ENCODE data around the gene IYD.

The IYD gene, protein sequence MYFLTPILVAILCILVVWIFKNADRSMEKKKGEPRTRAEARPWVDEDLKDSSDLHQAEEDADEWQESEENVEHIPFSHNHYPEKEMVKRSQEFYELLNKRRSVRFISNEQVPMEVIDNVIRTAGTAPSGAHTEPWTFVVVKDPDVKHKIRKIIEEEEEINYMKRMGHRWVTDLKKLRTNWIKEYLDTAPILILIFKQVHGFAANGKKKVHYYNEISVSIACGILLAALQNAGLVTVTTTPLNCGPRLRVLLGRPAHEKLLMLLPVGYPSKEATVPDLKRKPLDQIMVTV

DNA sequence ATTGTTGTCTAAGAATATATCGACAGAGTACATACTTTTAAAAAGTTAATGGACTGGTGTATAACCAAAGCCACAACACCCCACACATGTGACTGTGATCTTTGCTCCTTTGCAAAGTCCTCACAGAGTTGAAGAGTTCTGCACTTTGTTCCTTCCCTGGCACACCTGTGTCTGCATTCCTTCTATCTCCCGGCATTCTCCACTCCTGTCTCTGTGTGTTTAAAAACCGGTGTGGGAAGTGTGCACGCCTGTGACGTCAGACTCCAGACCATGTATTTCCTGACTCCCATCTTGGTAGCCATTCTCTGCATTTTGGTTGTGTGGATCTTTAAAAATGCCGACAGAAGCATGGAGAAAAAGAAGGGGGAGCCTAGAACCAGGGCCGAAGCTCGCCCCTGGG lies at the start of gene IYD:
TSS of gene IYD (plus strand) at position 251 of the 400 bp plus-strand sequence. CDS start at position 271, 20 bp downstream.
- peaks cover 1% of the 10 kb centered on the region for H3K27me3 Mint-ChIP-seq
- no peaks in the 10 kb centered on the region for H3K9me3 Mint-ChIP-seq
- ATAC-seq (no peak), DNase-seq (no peak)
- no peaks in the 10 kb centered on the region for H3K4me1 Mint-ChIP-seq
- no peak within 1 kb of the TSS for H3K27ac Mint-ChIP-seq
- no peak within 1 kb of the TSS for H3K4me3 Mint-ChIP-seq

- Mint-ChIP-seq H3K27me3 (peaks cover 33% of the 10 kb centered on the region), H3K27ac (no peak overlapping the region), H3K4me1 (no peaks in the 10 kb centered on the region), H3K9me3 (no peaks in the 10 kb centered on the region), H3K4me3 (no peak overlapping the region)
- DNase-seq: no peak
- no peak for ATAC-seq
Measured at GRCh38 chr6:150319924-150320323, 48.9 kb upstream of the IYD start.

DNA sequence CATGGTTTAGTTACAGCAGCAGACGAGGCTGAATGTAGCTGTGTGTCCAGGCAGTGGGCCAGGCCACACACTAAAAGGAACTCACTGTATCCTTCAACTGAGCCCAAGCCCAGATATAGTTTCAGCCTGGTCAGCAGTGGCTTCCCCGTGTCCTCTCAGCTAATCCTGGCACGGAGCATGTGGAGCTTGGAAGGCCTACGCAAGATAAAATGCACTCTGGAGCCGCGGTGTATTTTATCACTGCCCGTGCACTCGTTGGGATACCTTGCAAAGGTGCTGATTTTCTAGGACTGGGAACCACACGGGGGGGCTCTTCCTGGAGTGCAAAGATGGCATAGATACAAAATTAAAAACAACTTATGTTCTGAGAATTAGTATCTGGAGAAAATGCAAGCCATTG lies 48.4 kb upstream of the IYD start:
- no peak for ATAC-seq
- Mint-ChIP-seq H3K9me3 (no peaks in the 10 kb centered on the region), H3K4me3 (no peak overlapping the region), H3K27me3 (peaks cover 28% of the 10 kb centered on the region), H3K4me1 (no peaks in the 10 kb centered on the region), H3K27ac (no peak overlapping the region)
- DNase-seq: no peak

DNA sequence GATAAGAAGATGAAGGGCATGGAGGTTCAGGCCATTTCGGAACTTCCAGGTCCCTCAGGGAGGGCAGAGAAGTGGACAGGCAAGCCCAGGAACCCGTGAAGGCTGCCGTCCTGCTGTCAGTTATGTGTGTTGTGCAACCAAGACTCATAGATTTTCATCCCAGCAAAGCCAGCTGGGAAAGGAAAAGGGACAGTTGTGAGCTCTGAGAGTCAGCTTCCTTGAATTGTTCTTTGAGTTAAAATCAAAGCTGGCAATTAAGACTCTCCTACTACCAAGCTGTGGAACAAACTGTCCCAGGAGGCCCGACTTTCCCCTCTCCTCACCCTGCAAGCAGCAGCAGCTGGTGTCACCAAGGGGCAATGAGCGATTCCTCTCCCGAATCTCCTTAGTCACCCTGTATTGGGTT lies 46.3 kb upstream of the IYD start:
- no peak overlapping the region for H3K27ac Mint-ChIP-seq
- no peak for DNase-seq
- peaks cover 17% of the 10 kb centered on the region for H3K27me3 Mint-ChIP-seq
- no peaks in the 10 kb centered on the region for H3K4me1 Mint-ChIP-seq
- H3K9me3 Mint-ChIP-seq: no peaks in the 10 kb centered on the region
- no peak overlapping the region for H3K4me3 Mint-ChIP-seq
- ATAC-seq: no peak

DNA sequence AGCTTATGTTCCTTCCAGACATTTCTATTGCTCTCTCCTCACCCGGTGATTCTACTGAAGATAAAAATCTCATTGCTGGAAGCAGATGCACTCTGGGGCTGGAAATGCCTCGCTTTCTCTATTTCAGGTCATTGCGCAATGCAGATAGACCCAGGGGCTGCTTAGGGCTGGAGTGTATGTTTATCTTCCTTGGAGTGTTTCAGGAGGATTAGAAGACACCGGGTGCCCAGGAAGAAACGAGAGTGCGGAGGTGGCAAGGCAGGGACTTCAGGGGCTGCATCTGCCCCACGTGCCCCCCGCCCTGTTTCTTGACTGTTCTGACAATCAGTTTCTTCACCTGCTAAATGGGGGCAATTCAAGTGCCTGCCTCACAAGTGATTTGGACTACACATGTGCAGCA lies 45.6 kb upstream of the IYD start:
- no peaks in the 10 kb centered on the region for H3K4me1 Mint-ChIP-seq
- H3K4me3 Mint-ChIP-seq: no peak overlapping the region
- ATAC-seq: no peak

GRCh38 chr6:150324044-150324443 lies 44.8 kb upstream of the IYD start:
- Mint-ChIP-seq H3K9me3 (no peaks in the 10 kb centered on the region), H3K4me1 (no peaks in the 10 kb centered on the region), H3K4me3 (no peak overlapping the region), H3K27ac (no peak overlapping the region), H3K27me3 (peaks cover 17% of the 10 kb centered on the region)
- ATAC-seq (no peak), DNase-seq (no peak)

More for the DNA sequence above, 45.6 kb upstream of the IYD start:
- no peak for DNase-seq
- no peaks in the 10 kb centered on the region for H3K9me3 Mint-ChIP-seq
- H3K27me3 Mint-ChIP-seq: peaks cover 17% of the 10 kb centered on the region
- H3K27ac Mint-ChIP-seq: no peak overlapping the region

DNA sequence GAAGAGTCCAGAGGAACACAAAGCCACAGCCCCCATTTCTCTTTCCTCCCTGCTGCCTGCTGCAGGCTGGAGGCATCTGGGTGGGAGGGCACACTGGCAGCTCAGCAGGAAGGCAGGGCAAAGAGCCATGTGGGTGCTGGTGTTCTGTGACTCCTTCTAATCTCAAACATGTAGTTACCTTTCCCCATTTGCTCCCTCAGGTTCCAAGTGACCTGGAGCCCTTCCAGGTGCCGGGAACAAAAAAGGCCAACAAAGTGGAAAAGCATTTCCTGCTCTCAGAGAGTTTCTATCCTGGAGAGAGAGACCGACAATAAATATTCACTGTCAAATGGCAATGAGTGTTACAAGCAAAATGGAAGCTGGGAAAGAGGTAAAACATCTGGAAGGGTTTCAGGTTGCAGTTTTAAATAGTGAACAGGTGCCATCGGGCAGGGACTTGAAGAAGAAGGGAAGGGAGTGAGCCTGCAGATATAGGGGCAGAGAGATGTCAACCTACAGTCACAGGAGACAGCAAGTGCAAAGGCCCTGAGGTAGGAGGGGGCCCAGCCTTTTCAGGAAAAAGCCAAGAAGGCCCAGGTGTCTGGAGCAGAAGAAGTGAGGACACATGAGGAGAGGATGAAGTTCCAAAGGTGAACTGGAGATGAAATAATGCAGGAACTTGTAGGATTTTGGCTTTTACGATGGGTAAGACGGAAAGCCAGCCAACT lies 43.6 kb upstream of the IYD start:
- DNase-seq (no peak), ATAC-seq (no peak)
- peak overlapping the region in 1 of 2 donors; percentile 16 for H3K27ac Mint-ChIP-seq
- H3K27me3 Mint-ChIP-seq: peaks cover 17% of the 10 kb centered on the region
- no peaks in the 10 kb centered on the region for H3K9me3 Mint-ChIP-seq
- H3K4me3 Mint-ChIP-seq: no peak overlapping the region
- H3K4me1 Mint-ChIP-seq: no peaks in the 10 kb centered on the region

DNA sequence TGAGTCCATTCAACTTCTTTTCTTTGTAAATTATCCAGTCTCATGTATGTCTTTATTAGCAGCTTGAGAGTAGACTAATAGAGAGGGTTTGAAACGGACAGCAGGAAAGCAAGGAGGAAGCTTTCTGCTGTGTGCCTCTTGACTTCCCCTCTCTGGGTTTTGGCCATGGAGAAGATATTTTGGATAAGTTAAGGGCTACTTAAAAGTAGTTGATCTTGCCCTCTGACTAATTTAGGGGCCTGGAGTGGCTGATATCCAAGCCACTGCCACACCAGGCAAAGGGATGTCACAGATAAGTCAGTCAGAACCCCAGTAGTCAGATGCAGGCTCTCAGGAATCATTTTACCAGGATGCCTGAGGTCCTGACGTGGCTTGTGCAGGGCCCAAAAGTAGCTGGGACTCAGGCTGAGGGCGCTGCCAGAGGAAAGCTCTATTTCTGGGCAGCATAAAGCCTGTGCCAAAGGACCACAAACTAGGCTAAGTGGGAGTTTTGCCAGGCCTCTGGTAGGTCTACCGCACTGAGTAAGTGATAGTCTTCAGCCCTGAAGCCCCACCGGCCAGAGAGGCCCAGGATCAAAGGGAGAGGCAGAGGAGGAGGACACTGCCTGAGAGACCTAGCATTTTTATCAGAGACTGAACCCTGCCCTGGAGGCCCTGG lies 41.6 kb upstream of the IYD start:
- no peaks in the 10 kb centered on the region for H3K9me3 Mint-ChIP-seq
- DNase-seq: no peak

GRCh38 chr6:150328744-150329405 lies 39.9 kb upstream of the IYD start:
- H3K4me3 Mint-ChIP-seq: no peak overlapping the region
- H3K4me1 Mint-ChIP-seq: no peaks in the 10 kb centered on the region
- ATAC-seq: no peak
- H3K27ac Mint-ChIP-seq: no peak overlapping the region
- H3K27me3 Mint-ChIP-seq: no peaks in the 10 kb centered on the region
- no peak for DNase-seq
- no peaks in the 10 kb centered on the region for H3K9me3 Mint-ChIP-seq

More for the DNA sequence above, 41.6 kb upstream of the IYD start:
- ATAC-seq: no peak
- Mint-ChIP-seq H3K4me3 (no peak overlapping the region), H3K27ac (peak overlapping the region in 1 of 2 donors; percentile 60), H3K4me1 (no peaks in the 10 kb centered on the region), H3K27me3 (peaks cover 8% of the 10 kb centered on the region)

DNA sequence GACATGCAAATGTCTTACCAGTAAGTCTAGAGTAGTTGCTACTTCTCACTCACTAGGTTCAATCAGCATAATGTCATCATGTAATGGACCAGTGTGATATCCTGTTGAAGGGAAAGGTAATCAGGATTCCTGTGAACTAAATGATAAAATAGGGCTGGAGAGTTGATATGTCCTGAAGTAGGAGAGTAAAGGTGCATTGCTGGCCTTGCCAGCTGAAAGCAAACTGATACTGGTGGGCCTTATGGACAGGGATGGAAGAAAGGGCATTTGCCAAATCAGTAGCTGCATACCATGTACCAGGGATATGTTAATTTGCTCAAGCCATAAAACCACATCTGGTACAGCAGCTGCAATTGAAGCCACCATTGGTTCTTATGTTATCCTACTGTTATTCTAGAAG lies 37.5 kb upstream of the IYD start:
- Mint-ChIP-seq H3K27ac (no peak overlapping the region), H3K4me3 (no peak overlapping the region), H3K27me3 (peaks cover 6% of the 10 kb centered on the region), H3K4me1 (no peaks in the 10 kb centered on the region), H3K9me3 (no peaks in the 10 kb centered on the region)
- no peak for DNase-seq
- no peak for ATAC-seq

DNA sequence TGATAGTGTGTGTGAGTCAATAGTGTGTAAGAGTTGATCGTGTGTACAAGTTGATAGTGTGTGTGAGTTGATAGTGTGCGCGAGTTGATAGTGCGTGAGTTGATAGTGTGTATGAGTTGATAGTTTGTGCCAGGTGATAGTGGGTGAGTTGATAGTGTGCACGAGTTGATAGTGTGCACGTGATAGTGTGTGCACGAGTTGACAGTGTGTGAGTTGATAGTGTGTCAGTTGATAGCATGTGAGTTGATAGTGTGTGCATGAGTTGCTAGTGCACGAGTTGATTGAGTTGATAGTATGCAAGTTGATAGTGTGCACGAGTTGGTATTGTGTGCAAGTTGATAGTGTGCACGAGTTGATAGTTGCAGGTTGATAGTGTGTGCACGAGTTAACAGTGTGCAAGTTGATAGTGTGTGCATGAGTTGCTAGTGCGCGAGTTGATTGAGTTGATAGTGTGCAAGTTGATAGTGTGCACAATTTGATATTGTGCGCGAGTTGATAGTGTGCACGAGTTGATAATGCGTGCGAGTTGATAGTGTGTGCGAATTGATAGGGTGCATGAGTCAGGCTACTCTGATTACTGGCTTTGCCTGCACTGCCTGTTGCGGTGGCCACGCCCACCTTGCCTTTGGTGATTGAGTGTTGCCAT lies 35.8 kb upstream of the IYD start:
- Mint-ChIP-seq H3K4me1 (no peaks in the 10 kb centered on the region), H3K27me3 (peaks cover 6% of the 10 kb centered on the region)

DNA sequence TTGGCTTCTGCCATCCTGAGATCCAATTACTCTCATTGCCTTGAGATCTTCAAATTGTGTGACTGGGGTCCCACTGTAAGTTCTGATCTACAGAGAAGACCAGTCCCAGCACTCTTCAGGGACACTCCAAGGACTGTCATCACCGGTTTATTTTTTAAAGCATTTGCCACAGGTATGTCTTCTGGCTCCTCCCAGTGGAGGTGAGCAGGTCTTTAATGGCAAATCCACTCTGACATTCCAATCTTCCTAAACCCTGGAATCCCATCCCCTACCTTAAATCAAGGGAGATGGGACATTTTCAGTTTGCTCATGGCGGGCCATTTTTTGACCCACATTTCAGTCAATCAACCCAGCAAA lies 35.2 kb upstream of the IYD start:
- Mint-ChIP-seq H3K9me3 (no peaks in the 10 kb centered on the region), H3K27me3 (peaks cover 6% of the 10 kb centered on the region), H3K4me1 (no peaks in the 10 kb centered on the region), H3K4me3 (no peak overlapping the region), H3K27ac (no peak overlapping the region)
- ATAC-seq (no peak), DNase-seq (no peak)

More for the DNA sequence above, 35.8 kb upstream of the IYD start:
- Mint-ChIP-seq H3K27ac (no peak overlapping the region), H3K9me3 (no peaks in the 10 kb centered on the region), H3K4me3 (no peak overlapping the region)
- ATAC-seq (no peak), DNase-seq (no peak)

- Mint-ChIP-seq H3K9me3 (no peaks in the 10 kb centered on the region), H3K27ac (no peak overlapping the region), H3K4me1 (no peaks in the 10 kb centered on the region), H3K4me3 (no peak overlapping the region), H3K27me3 (peaks cover 6% of the 10 kb centered on the region)
- ATAC-seq (no peak), DNase-seq (peak; percentile 24 to 30)
Measured at GRCh38 chr6:150334790-150335783, 33.7 kb upstream of the IYD start.

DNA sequence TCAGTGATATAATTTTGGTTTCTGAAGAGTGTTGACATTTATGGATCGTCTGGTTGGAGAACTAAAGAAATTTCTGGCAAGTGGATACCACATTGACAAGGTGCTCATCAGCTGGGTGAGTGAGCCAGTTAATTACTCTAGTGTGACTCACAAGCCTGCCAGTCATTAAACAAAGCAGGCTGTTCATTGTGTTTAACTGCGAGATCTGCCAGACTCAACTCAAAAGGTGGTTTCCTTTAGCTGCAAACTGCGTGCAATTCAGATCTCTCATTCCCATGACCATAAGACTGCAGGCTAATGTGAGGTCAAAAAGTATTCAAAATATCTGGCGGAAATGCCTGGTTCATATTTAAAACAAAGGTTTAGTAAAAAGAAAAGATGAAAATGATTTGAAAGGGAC lies 32.5 kb upstream of the IYD start:
- no peak for DNase-seq
- no peaks in the 10 kb centered on the region for H3K4me1 Mint-ChIP-seq
- ATAC-seq: no peak
- H3K27ac Mint-ChIP-seq: no peak overlapping the region
- peaks cover 12% of the 10 kb centered on the region for H3K27me3 Mint-ChIP-seq
- H3K9me3 Mint-ChIP-seq: no peaks in the 10 kb centered on the region
- H3K4me3 Mint-ChIP-seq: no peak overlapping the region

All from stimulated activated naive CD8-positive, alpha-beta T cell treated with anti-CD3 and anti-CD28 coated beads, Interleukin-15, amount 100 ng/mL, for 72 hours (primary cell).